ENCODE results near the gene ANKRD53. TPM values are rescaled to one million over a fixed set of nuclear protein-coding genes. Genes with fewer than 3 reads are reported as not detected.
"Not testable (repeated sequence)": the region's sequence is repeated elsewhere in the genome, so short reads cannot be mapped to it uniquely, and the experiment has no call there.

ANKRD53 gene
- total RNA-seq, 1 donor from 2014 or later: not detected

- DNase-seq (ENCODE audit: low spot score): no peak
Measured at GRCh38 chr2:70988726-70989648, 10.6 kb downstream of the ANKRD53 start.

DNA sequence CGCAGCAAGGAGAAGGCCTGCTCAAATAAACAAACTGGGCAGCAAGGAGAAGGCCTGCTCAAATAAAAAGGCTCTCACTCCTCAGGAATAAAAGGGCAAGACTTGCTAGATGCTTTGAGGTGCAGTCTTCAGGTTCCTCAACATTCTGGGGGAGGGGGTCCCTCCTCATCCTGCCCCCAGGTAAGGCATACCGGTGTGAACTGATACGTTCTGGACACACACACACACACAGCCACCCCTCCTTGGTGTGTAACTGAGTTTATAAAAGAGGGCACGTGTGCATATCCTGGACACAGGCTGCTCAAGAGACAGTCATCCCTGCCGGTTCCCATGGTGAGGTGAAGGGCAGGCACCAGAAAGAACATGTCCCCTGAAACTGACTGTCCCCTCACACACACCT, 11.8 kb downstream of the ANKRD53 start:
- no peak for DNase-seq (ENCODE audit: low spot score)

DNA sequence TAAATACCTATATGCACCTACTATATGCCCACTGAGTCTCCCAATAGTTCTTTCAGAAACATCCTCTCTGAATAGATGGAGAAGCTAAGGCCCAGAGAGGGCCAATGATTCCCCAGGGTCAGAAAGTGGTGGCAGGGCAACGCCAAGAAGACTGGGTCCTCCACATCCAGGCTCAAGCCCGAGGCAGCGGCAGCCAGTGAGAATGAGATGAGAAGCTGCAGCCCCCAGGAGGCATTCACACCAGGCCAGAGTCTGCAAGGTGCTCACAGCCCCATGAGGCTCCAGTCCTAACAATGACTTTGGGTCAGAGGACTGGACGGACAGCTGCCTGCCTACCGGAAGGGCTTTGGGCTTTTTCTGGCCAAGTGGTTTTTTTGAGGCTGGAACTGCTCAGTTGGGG, 12.7 kb downstream of the ANKRD53 start:
- DNase-seq (ENCODE audit: low spot score): no peak

DNA sequence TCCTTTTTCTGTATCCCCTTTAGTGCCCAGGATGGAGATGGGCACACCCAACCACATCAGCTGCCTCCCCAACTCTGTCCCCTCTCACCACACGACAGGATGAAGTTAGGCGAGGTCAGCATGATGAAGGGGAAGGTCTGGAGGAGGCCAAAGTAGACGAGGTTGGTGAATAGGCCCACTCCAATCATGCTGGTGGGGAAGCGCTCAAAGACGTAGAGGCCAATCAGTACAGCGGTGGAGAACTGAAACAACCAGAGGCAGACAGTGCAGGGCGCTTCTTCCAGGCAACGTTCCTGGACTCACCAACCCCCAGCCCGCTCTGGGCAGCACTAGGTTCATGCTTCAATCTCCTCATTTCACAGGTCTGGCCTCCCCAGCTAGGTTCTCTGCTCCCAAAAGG, 13.3 kb downstream of the ANKRD53 start:
- no peak for DNase-seq (ENCODE audit: low spot score)

DNA sequence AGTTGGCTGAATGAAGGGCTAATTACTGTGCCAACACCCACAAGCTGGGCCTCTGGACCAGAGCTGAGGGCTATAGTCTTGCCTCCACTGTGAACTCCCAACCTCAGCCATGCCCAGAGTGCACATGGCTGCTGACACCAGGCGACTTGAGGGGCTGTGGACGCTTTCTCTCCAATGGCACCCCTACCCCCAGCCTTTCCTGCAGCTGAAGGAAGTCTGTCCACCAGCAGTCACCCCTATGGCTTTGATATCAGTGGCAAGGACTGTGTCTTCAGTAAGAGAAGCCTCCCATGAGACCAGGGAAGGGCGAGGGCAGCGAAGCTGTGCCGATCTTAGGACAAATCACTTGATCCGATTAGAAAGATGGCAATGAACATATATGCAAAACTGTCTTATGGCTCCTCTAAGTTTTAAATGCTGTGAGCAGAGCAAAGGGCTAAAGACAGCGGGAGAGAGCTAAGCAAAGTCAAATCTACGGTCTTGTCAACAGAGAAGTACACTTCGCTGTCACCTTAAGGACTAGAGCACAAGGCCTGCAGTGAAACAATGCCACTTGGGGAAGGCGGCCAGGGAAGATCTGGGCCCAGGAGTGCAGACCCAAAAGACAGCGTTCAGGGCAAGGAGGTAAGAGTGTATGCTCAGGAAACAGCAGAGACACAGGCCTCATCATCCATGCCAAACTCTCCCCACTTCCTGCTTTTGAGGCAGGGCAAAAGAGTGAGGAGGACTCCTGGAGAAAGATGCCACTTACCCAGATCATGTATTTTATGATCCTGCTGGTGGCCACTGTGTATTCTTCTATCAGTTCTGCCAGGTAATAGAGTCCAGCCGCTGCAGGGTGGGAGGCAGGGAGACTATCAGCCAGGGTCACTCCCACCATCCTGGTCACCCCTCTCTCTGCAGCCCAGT, 14.8 kb downstream of the ANKRD53 start:
- no peak for DNase-seq (ENCODE audit: low spot score)

- DNase-seq (ENCODE audit: low spot score): no peak
Measured at GRCh38 chr2:70994009-70994698, 15.7 kb downstream of the ANKRD53 start.

GRCh38 chr2:70994699-70995425, 16.4 kb downstream of the ANKRD53 start, which contains the start of gene TEX261:
Gene TEX261 (minus strand): TSS chr2:70994873. CDS start chr2:70994757, 116 bp downstream.
- DNase-seq (ENCODE audit: low spot score): peak; percentile 86

DNA sequence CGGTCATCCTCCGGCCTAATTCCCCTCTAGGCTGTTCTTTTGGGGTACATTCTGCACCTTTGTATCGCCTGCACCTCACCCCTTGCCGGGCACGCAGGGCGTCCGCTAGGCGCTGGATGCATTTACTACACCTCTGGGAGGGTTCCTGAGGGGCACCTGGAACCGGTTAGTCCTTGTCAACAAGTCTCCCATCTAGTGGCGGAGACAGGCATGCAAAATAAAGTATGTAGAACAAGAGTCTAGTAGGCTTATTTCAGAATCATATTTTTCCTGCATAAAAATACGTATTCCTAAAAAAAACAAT, 16.9 kb downstream of the ANKRD53 start:
- DNase-seq (ENCODE audit: low spot score): peak; percentile 35

DNA sequence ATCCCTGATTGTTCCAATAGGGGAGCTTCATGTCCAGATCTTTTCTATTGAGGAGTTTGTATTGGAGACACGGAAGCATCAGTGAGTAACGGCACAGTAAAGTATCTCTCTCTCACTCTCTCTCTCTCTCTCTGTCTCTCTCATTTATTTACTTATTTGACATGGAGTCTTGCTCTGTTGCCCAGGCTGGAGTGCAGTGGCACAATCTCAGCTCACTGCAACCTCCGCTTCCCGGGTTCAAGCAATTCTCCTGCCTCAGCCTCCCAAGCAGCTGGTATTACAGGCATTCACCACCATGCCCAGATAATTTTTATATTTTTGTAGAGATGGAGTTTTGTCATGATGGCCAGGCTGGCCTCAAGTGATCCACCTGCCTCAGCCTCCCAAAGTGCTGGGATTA, 20.5 kb downstream of the ANKRD53 start:
- not testable (repeated sequence) for DNase-seq (ENCODE audit: low spot score)

- DNase-seq (ENCODE audit: low spot score): no peak
Measured at GRCh38 chr2:70999362-70999761, 20.9 kb downstream of the ANKRD53 start.

- not testable (repeated sequence) for DNase-seq (ENCODE audit: low spot score)
Measured at GRCh38 chr2:70999931-71000330, 21.5 kb downstream of the ANKRD53 start.

GRCh38 chr2:71000780-71001591, 22.6 kb downstream of the ANKRD53 start:
- peak; percentile 53 for DNase-seq (ENCODE audit: low spot score)

- DNase-seq (ENCODE audit: low spot score): no peak
Measured at GRCh38 chr2:71001592-71001927, 23.1 kb downstream of the ANKRD53 start.

- no peak for DNase-seq (ENCODE audit: low spot score)
Measured at GRCh38 chr2:71001981-71002570, 23.6 kb downstream of the ANKRD53 start.

DNA sequence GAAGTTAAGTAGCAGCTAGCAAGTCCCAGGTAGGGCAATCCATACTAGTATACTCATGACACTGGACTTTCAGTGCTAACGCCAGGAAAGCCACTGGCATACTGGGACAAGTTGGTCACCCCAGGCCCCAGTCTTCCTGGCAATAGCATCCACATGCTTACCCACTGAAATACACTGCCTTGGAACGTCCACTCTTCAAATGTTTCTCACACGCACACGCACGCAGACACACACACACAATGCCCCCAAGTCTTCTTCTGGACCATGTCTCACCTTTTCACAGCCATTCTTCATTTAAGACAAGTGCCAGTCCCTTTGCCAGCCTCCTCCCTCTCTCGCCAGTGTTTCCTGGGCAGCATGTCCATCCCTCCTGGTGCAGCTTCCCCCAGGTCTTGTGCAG, 25.0 kb downstream of the ANKRD53 start:
- DNase-seq (ENCODE audit: low spot score): no peak

GRCh38 chr2:71003966-71004755, 25.7 kb downstream of the ANKRD53 start:
- no peak for DNase-seq (ENCODE audit: low spot score)

DNA sequence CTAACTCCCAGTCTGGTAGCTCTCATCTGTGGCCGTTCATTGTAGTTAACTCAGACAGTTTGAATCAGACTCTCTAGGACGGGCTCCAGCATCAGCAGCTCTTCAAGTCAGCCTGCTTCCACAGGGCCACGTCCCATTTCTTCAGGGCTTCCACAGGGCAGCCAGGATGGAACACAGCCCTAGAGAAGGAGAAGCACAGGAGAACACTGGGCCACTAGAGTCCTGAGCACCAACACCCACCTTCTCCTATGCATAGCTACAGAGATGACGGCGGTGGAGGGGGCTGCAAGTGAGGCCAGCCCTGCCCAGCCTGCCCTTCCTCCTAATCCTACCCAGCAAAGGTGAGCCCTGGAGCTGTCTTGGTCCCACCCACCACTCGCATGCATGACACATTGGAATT, 26.4 kb downstream of the ANKRD53 start:
- DNase-seq (ENCODE audit: low spot score): no peak

DNA sequence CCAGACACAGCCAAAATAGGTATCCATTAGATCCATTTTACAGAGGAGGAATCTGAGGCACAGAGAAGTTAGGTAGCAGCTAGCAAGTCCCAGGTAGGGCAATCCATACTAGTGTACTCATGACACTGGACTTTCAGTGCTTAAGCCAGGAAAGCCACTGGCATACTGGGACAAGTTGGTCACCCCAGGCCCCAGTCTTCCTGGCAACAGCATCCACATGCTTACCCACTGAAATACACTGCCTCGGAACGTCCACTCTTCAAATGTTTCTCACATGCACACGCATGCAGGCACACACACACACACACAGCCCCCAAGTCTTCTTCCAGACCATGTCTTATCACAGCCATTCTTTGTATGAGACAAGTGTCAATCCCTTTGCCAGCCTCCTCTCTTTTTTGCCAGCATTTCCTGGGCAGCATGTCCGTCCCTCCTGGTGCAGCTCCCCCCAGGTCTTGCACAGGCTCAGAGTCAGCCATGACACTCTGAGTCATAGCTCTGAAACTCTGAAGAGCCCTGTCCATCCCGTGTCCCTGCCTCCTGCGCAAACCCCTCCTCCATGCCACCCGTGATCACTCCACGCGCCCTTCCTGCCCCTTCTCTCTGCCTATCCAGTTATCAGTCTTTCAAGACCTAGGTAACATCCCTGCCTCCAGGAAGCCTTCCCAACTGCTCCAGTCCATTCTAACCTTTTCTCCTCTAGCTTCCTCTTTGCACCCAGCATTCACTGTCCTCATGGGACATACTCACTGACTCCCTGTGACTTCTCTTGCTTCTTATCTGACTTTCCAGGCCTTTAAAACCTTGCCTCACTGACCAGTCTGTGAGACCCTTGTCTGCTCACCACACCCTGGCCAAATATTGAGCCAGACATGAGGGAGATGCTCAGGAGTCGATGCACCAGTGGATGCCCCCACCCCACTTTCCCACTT, 27.1 kb downstream of the ANKRD53 start:
- DNase-seq (ENCODE audit: low spot score): no peak
